ENCODE results near the gene TDP1.

TDP1 gene

DNA sequence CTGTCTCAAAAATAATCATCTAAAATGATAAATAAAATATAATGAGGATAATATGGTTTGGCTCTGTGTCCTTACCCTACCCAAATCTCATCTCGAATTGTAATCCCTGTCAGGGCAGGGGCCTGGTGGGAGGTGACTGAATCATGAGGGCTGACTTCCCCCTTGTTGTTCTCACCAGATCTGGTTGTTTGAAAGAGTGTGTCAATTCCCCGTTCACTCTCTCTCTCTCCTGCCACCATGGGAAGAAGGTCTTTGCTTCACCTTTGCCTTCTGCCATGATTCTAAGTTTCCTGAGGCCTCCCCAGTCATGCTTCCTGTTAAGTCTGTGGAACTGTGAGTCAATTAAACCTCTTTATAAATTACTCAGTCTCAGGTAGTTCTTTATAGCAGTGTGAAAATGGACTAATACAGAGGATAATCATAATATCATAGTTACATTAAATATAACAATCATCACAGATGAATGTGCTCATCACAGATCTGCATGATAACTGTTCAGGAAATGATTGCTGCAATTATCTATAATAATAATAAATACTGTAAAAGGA, 13.8 kb upstream of the TDP1 start:
- no peak for DNase-seq (ENCODE audit: low read depth in 3 of 3)

DNA sequence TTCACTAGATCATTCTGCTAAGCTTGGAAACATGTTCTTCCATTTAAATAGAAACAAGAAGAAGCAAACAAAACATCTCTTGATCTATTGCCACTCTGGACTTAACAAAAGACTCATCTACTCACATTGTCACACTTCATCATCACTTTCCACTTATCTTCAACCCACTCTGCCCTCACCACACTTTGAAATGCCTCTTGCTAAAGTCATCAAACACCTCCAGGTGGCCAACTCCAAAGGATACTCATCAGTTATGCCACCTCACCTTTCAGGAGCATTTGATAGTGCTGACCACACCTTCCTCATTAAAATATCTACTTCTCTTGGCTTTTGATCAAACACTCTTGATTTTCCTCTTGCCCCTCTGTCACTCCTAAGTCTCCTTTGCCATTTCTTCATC, 8.4 kb upstream of the TDP1 start:
- DNase-seq (ENCODE audit: low read depth in 3 of 3): no peak

DNA sequence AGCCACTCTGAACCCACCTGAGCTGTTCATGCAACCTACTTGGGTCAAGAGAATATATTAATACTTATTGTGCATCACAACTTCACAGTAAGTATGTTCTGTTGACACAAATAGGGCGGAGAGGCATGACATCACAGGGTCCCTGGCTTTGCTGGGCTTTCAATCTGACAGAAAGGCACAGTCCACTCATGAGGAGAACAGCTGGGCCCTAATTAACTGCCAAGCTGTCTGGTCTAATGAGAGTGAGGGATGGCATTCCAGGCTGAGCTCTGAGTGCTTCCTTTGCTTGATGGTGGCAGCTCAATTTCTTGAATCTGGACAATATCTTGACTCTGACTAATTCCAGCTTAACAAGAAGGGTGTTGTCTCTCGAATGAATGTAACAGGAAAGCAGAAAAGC, 3.2 kb upstream of the TDP1 start:
- DNase-seq (ENCODE audit: low read depth in 3 of 3): no peak

DNA sequence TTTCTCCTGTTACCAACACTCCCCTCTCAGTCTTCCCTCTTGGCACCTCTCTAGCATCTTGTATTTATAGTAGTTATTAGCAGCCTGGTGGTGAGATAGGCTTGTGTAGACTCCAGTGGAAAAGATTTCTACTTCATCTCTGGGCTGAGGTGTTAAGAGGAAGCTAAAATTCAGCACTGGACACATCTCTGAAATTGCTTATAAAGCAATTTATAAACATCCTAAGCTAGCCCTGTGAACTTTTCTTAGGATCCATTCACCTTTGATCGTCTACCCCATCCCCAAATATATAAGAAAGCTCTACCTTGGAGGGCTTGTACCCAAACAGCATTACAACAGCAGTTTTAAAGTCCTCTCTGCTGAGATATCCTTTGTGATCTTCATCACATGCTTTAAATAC, 2.1 kb upstream of the TDP1 start:
- no peak for DNase-seq (ENCODE audit: low read depth in 3 of 3)

DNA sequence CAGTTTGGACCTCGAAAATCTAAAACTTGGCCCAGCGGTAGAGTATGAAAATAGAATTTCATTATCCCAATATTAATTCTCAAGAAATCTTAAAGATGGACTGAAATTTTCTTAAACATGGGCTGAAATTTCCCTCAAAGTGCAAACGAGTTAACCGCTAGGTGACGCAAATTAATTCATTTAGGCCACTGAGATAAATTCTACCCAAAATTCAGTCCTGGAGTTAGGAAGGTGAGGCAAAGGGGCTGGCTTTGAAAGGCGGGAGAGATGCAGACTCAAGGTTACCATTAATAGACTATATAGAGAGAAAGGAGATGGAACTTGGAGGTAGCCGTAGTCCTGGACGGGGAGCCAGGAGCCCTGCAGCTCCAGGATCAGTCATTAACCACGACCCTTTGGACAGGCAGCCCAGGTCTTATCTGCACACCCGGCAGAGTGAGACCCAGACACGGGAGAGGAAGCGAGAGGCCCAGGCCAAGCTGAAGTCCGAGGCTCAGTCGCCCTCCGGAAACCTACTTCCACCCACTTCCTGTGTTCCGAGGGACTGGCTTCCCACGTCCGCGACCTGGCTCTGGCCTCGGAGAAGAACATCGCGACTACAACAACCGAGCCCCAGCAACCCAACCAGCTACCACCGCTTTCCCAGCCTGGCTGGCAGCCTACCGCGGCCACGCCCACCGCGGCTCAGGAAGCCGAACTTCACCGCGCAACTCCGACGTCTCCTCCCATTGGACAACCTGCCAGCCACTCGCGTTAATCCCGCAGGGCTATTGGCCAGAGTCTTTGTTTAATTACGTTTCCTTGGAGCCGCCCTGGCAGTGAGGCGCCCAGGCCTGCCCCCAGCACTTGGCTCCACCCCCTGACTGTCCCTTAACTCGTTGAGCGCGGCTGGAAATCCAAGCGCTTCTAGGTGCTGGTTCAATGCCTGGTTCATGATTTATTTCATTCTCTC, 1.4 kb upstream of the TDP1 start, which contains the start of gene EFCAB11:
TSS of gene EFCAB11 (minus strand) at position 661 of the 952 bp plus-strand sequence. CDS start at position 591, 70 bp downstream.
- peak; percentile 92 to 94 (median 93) for DNase-seq (ENCODE audit: low read depth in 3 of 3)

DNA sequence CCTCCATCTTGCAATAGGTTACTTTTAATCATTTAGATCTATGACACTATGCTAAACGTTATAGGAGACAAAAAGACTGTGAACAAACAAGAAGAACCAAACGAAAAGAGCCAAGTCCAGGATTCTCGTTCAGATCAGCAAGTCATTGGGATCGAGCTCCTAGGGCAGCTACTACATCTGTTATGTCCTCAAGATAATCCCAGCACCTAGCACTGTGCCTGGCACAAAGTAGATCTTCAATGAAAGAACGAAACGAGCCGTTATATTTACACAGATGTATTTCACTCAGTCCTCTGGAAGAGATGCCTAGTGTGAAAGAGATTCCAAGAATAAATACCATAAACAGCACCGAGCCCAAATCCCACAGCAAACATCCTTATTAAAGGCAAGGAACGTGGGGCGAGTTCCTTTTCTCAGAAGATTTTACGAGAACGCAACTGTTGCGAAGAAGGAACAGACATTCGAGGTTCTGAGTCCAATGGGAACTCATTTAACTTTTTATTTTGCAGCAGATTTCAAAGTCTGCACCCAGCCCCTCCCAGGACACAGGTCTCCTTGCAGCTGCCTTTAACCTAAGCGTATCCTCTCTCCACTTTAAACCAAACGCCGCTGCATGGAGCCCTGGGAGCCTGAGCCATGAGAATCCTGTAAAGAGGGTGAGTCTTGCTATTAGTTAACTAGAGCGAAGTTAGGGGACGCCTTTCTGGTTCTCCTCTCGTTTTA, 544 bp upstream of the TDP1 start:
- no peak for DNase-seq (ENCODE audit: low read depth in 3 of 3)

DNA sequence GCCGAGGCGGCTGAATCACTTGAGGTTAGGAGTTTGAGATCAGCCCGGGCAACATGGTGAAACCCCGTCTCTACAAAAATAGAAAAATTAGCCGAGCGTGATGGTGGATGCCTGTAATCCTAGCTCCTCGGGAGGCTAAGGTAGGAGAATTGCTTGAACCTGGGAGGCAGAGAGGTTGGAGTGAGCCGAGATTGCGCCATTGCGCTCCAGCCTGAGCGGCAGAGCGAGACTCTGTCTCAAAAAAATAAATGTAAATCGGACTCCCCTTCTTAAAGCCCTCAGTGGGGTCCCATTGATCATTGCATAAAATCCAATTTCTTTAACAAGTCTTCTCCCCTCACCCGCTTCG, 908 bp downstream of the TDP1 start:
- DNase-seq (ENCODE audit: low read depth in 3 of 3): no peak

DNA sequence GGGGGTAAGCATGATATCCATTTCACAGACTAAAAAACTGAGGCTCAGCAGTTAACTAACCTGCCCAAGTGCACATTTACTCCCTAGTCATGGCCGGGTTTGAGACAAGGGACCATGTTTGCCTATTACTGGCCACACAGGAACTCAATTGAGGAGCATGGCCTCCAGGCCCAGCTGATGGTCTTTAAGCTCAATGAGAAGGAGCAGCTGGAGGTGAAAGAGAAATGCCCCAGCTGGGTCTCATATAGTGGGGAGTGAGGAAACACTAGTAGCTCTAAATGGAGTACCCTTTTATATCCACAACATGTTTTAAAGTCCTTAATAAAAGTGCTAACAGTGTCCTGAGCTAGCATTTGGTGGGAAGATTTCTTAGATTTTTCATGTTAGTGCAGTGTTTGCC, 1.6 kb downstream of the TDP1 start:
- no peak for DNase-seq (ENCODE audit: low read depth in 3 of 3)

DNA sequence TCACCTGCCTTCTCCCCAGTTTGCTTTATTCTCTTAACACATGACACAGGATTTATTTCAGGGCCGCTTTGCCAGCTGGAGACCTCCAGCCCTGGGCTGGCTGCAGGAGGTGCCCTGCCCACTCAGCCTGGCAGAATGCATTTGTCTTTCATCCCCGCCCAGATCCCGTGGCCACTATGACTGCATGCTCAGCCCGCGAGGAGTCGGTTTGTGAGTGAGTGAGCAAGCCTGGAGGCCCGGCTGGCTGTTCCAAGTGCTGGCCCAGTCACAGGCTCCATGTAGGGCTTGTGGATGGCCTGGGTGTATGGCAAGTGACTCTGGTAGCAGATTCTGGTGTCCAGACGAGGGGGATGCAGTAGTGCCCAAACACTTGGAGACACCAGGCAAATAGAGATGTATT, 2.1 kb downstream of the TDP1 start:
- DNase-seq (ENCODE audit: low read depth in 3 of 3): no peak

DNA sequence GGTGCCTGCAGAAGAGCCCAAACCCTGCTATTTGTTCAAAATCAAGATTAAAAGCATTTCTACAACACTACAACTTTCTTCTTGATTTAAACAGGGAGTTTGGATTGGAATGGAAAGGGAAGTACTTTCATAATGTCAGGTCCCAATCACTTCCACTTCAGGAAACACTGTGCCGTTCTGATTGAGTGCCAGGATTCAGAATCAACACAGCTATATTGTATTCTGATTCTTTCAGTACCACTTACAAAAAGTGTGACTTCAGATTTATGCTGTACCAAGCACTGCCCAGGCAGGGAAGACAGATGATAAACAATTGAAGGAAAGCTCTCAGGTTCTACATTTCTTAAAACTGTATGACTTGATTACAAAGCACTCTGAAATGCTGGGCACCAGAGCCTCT, 3.2 kb downstream of the TDP1 start:
- no peak for DNase-seq (ENCODE audit: low read depth in 3 of 3)

DNA sequence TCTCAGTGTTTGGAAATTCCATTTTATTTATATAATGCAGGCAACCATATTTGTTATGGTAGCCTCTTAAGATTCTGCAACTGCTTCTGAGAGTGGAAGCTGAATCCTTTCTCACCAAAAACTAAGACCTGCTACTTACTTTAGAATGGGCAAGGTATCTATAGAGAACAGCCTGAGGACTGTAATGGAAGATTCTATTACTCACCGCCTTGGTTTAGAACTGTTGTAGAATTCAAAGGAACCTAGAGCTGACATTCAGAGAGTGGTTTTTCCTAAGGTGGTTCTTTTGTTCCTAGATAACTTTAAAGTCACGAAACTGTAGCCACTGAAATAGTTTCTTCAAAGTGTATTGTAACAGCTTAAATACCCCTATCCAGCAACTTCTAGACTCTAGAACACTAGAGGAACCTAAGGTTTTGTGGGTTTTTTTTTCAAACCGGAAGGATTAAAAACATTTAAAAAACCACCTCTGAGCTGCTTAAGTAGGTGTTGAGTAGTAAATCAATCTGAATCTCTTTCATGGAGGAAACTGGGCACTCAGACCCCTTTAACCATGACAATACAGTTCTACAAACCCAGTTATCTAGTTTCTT, 4.2 kb downstream of the TDP1 start:
- no peak for DNase-seq (ENCODE audit: low read depth in 3 of 3)

DNA sequence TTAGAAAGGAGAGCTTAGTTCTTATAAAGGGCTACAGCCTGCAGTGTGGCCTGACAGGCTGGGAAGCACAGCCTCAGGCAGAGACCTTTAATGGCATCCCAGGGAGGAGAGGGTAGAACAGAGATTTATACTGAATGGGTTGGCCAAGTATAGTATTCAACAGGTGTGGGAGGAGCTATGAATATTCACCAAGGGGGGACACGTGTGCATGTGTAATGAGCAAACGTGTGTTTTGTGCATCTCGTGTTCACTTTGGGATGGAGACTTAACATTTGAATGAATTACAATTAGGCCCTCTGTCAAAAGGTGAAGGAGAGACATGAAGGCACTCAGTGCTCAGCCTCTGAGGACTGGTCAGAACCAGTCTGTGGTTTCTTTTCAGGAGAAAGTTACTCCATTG, 5.2 kb downstream of the TDP1 start:
- DNase-seq (ENCODE audit: low read depth in 3 of 3): no peak

DNA sequence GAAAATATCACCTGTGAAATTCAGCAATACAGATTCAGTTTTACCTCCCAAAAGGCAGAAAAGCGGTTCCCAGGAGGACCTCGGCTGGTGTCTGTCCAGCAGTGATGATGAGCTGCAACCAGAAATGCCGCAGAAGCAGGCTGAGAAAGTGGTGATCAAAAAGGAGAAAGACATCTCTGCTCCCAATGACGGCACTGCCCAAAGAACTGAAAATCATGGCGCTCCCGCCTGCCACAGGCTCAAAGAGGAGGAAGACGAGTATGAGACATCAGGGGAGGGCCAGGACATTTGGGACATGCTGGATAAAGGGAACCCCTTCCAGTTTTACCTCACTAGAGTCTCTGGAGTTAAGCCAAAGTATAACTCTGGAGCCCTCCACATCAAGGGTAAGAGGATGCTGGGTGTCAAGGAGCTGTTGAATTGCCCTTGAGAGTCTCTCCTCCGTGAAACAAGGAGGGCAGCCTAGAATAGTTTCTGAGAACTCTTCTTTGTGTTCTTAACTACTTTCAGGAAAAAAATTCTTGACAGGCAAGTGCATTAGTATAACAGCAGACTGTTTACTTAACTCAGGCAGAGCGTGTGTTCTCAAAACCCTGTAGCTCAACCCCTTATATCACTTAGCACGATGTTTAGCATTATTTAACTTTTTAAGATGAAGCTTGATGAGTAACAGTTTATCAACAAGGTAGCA, 7.7 kb downstream of the TDP1 start:
- DNase-seq (ENCODE audit: low read depth in 3 of 3): no peak

DNA sequence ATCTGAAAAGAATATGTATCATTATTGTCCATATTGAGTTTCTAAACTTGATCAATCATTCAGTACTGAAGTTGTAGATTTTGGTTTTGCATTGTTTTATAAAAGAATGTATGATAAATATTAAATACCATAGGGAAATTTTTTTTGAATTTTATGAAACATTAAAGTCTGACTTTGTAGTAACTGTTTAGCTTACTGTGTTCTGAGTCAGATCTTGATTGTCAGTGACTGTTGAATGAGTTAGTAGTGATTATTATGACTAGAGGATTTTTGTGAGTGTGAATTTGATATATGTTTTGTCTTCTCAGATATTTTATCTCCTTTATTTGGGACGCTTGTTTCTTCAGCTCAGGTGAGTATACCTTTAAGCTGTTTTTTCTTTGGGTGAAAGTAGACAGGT, 10.1 kb downstream of the TDP1 start:
- DNase-seq (ENCODE audit: low read depth in 3 of 3): no peak

DNA sequence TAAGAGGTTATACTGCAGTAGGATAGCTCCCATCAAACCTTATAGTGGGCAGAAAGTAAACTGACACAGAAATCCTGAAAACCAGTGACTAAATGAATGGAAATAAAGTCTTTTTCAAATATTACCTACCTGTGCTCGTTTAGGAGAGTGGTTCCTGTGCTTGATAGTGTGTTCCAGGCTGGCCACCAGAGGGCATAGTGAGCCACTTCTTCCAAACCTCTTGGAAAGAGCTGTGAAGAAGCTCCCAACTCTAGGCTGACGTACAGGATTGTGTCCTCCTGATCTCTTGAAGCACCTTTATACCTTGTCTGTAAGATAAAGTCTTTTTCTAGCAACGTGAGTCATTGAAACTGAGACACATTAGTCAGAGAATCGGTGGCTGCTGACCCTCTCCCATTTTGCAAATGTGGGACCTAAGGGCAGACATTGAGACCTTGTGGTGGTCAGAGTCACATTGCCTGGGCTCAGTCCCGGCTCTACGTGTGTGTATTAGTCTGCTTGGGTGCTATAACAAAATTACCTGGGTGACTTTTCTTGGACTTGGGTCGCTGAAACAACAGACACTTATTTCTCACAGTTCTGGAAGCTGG, 17.6 kb downstream of the TDP1 start:
- DNase-seq (ENCODE audit: low read depth in 3 of 3): peak in 1 of 3 experiments; percentile 31

DNA sequence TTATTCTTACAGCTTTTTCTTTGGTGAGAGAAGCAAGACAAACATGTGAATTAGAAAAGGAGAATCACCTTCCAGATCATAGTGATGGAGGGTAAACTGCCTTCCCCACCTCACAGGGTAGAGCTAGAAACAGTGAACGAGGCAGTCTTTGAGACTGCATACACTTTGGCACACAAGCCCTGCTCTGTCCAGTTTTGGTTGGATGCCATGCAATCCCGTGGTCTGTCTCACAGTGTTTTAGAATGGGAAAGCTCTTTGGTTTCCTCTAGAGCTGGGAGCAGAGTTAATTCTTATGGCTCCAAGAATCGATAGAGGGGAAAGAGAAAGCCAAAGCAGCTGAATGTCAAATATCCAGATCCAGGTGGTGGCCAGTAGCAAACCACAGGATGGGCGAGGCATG, 21.9 kb downstream of the TDP1 start:
- DNase-seq (ENCODE audit: low read depth in 3 of 3): no peak

DNA sequence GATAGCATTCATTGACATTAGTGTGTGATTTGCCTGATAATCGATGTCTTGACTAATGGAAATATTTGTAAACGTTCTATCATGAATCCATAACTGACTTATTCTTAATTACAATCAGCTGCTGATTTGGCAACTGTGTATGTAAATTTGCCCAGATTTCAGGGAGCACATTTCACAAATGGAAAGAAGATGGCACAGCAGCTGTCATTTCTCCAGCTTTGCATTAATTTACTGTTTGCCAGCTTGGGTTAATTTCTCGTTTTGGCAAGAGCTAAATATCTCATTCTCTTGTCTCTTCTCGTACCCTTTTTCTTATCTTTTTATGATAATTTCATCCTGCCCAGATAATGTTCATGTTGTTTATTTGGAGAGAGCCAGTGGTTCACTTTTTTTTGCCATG, 22.9 kb downstream of the TDP1 start:
- no peak for DNase-seq (ENCODE audit: low read depth in 3 of 3)

DNA sequence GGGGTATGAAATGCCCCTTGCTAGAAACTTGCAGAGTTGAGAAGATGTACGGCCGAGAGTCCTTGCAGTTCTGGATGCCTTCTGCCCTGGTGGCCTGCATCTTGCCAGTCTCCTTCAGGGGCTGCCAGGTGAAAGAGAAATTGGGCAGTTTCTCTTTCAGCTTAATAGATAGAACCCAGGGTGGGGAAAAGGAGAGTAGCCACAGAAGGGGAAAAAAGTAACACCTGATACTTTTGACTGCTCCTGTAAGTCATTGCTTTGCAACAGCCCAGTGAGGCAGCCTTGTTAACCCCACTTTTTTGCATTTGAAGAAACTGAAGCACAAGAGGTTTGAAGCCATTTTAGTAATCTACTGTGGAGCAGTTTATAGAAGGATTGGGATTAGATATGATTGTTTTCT, 27.6 kb downstream of the TDP1 start:
- DNase-seq (ENCODE audit: low read depth in 3 of 3): no peak

DNA sequence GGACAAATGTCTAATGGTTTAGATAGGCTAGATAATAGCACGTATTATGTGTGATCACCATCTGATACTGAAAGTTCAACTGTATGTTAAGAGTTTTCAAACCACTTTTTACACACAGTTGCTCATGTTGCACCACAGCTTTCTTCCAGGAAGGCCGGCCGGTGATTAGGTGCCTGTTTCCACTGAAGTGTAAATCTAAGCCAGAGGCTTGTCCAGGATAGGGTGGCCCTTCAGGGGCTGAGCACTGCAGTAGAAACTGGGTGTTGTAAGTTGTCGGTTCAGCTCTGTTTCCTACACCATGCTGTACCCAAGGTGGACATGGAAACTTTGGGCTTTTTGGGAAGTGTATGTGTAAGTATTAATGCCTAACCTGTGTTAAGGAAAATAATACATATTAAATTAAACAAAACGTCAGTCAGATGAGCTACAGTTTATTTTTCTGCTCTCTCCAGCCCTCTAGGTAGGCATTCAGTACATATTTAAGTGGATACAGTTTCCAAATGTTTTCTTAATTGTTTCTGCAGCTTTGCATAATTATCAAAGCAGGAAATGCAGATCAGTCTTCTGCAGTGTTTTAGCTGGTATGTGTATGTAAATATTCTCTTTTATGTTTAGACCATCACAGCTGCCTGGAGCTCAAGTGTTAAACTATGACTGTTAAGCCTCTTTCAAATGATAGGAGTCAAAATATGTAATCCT, 30.9 kb downstream of the TDP1 start:
- DNase-seq (ENCODE audit: low read depth in 3 of 3): no peak

DNA sequence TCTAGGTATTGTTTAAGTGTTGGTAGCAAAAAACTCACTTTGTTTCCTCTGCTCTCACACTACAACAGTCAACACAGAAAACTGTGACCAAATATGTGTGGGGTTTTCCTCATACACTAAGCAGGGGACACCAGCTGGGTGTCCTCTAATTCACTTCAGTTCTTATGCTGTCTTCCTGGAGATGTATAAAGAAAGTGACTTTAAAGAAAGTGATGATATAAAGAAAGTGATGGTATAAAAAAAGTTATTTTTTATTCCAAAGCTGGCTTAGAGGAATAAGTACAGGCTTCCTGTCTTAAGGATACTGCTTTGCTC, 31.4 kb downstream of the TDP1 start:
- no peak for DNase-seq (ENCODE audit: low read depth in 3 of 3)

DNA sequence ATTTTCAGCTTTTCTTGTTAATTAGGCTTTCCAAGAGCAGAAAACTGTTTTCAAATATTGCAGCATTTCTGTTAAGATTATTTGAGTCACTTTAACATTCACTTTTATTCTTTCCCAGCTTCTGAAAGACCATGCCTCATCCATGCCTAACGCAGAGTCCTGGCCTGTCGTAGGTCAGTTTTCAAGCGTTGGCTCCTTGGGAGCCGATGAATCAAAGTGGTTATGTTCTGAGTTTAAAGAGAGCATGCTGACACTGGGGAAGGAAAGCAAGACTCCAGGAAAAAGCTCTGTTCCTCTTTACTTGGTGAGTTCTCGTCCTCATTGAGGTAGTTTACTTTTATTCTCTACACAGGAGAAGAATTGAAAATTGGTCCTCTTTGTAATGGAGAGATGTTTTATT, 33.1 kb downstream of the TDP1 start:
- no peak for DNase-seq (ENCODE audit: low read depth in 3 of 3)
